ENCODE measurements around the gene CREB1.

The CREB1 gene

GRCh38 chr2:207624185-207625013, 94.6 kb downstream of the CREB1 start:
- Histone ChIP-seq H3K9me3 (no peaks in the 10 kb centered on the region), H3K27ac (peak overlapping the region; percentile 95), H3K36me3 (no peaks in the 10 kb centered on the region), H3K4me3 (ENCODE audit: low read depth in 1 of 2, low read length in 1 of 2) (peak overlapping the region; percentile 80 to 92), H3K4me1 (ENCODE audit: control insufficient read depth in 1 of 2, insufficient read depth in 1 of 2, low read depth in 1 of 2, low read length in 1 of 2) (peaks cover 58 to 67% of the 10 kb centered on the region in 2 experiments), H3K27me3 (peaks cover 11% of the 10 kb centered on the region)
- TF ChIP-seq CTCF (IDR thresholded peaks at IDR 0.05): no peak

GRCh38 chr2:207625014-207625907, 95.5 kb downstream of the CREB1 start, which contains the start of gene METTL21A:
TSS of gene METTL21A (minus strand) at chr2:207625394. CDS start at chr2:207624375, 1,019 bp downstream.
- H3K27me3 ChIP-seq: peaks cover 11% of the 10 kb centered on the region
- H3K4me1 ChIP-seq (ENCODE audit: control insufficient read depth in 1 of 2, insufficient read depth in 1 of 2, low read depth in 1 of 2, low read length in 1 of 2): peaks cover 49 to 58% of the 10 kb centered on the region in 2 experiments
- H3K27ac ChIP-seq: peak within 1 kb of the TSS; percentile 95
- peak; percentile 64 for TF ChIP-seq CTCF (IDR thresholded peaks at IDR 0.05)
- peak within 1 kb of the TSS; percentile 80 to 92 for H3K4me3 ChIP-seq (ENCODE audit: low read depth in 1 of 2, low read length in 1 of 2)
- no peaks in the 10 kb centered on the region for H3K9me3 ChIP-seq
- H3K36me3 ChIP-seq: no peaks in the 10 kb centered on the region

GRCh38 chr2:207629553-207629952, 99.8 kb downstream of the CREB1 start:
- Histone ChIP-seq H3K27ac (no peak overlapping the region), H3K9me3 (no peaks in the 10 kb centered on the region), H3K4me3 (ENCODE audit: low read depth in 1 of 2, low read length in 1 of 2) (no peak overlapping the region), H3K36me3 (no peaks in the 10 kb centered on the region), H3K27me3 (peaks cover 11% of the 10 kb centered on the region), H3K4me1 (ENCODE audit: control insufficient read depth in 1 of 2, insufficient read depth in 1 of 2, low read depth in 1 of 2, low read length in 1 of 2) (peaks cover 29 to 35% of the 10 kb centered on the region in 2 experiments)
- TF ChIP-seq CTCF (IDR thresholded peaks at IDR 0.05): no peak

GRCh38 chr2:207630491-207630890, 100.7 kb downstream of the CREB1 start:
- Histone ChIP-seq H3K27ac (peak overlapping the region; percentile 29), H3K4me1 (ENCODE audit: control insufficient read depth in 1 of 2, insufficient read depth in 1 of 2, low read depth in 1 of 2, low read length in 1 of 2) (peaks cover 29 to 34% of the 10 kb centered on the region in 2 experiments), H3K27me3 (peaks cover 11% of the 10 kb centered on the region)

More at GRCh38 chr2:207630491-207630890, 100.7 kb downstream of the CREB1 start:
- H3K36me3 ChIP-seq: no peaks in the 10 kb centered on the region
- H3K4me3 ChIP-seq (ENCODE audit: low read depth in 1 of 2, low read length in 1 of 2): no peak overlapping the region
- no peak for TF ChIP-seq CTCF (IDR thresholded peaks at IDR 0.05)
- no peaks in the 10 kb centered on the region for H3K9me3 ChIP-seq

Measured in neutrophil (primary cell).